GM18520 (cell line): Measurements from ENCODE around the gene GPAT2.
"Not testable (repeated sequence)": the region's sequence is repeated elsewhere in the genome, so short reads cannot be mapped to it uniquely, and the experiment has no call there.

ENCODE experiments used
- ATAC-seq: cut with Tn5 transposase; IDR thresholded peaks from one replicate; pipeline ENCODE4 v1.9.1; 2021; ENCODE audit not compliant: unreplicated experiment

GPAT2 gene, protein sequence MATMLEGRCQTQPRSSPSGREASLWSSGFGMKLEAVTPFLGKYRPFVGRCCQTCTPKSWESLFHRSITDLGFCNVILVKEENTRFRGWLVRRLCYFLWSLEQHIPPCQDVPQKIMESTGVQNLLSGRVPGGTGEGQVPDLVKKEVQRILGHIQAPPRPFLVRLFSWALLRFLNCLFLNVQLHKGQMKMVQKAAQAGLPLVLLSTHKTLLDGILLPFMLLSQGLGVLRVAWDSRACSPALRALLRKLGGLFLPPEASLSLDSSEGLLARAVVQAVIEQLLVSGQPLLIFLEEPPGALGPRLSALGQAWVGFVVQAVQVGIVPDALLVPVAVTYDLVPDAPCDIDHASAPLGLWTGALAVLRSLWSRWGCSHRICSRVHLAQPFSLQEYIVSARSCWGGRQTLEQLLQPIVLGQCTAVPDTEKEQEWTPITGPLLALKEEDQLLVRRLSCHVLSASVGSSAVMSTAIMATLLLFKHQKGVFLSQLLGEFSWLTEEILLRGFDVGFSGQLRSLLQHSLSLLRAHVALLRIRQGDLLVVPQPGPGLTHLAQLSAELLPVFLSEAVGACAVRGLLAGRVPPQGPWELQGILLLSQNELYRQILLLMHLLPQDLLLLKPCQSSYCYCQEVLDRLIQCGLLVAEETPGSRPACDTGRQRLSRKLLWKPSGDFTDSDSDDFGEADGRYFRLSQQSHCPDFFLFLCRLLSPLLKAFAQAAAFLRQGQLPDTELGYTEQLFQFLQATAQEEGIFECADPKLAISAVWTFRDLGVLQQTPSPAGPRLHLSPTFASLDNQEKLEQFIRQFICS

DNA sequence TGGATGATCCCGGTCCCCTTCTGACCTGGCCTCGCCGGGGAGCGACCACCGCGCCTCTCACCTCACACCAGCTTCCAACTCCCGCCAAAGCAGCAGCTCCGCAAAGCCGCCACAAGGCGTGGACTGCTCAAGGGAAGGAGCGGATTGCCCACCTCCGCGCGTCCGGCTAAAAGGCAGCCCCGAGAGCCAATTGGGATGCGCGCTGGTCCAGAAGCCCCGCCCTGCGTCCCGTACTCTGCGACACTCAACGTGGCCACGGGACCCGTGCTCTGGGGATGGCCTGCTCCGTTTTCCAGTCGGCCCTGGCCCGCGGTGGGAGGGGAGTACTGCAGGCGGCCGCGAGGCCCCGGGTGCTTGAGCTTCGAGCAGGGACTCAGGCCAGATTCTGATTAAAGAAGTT lies at the start of gene GPAT2:
GPAT2 (minus strand) TSS at position 125 of the 400 bp plus-strand sequence. CDS start 2,557 bp downstream, outside the sequence.
- not testable (repeated sequence) for ATAC-seq

DNA sequence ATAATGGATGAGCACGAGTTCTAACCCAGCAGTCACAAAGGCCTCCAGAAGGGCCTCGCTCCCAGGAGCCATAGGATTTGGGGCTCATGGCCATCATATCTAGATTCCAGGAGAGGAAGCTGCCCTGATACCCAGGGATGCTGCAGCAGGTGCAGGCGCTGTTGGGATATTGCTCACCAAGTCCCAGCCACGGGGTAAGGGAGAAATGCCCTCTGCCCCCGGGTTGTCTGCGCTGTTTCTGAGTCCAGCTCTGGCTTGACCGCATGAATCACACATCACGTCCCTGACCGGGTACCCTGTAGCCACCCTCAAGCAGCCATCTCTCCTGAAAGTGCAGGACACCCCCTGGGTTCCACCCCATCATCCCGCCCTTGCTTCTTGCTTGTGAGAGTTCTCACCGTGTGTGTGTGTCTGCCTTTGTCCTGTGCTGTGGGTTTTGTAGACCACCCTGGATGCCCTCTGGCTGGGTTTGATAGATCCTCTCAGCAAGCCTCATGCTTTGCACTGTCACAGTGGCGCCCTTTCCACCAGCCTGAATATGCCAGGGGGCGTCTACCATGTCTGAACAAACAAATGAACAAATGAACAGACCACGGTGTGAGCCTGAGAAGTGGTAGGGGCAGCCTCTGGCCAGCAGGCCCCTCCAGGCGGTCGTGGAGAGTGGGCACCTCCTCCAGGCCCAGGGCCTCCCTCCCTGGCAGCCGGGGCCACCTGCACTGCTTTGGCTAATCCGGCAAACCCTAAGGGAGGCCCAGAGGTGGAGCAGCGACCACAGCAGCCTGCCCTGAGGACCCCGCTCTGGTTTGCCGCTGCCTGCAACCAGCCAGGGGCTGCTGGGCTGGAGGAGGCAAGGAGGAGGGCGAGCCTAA lies 49.5 kb upstream of the GPAT2 start:
- no peak for ATAC-seq

DNA sequence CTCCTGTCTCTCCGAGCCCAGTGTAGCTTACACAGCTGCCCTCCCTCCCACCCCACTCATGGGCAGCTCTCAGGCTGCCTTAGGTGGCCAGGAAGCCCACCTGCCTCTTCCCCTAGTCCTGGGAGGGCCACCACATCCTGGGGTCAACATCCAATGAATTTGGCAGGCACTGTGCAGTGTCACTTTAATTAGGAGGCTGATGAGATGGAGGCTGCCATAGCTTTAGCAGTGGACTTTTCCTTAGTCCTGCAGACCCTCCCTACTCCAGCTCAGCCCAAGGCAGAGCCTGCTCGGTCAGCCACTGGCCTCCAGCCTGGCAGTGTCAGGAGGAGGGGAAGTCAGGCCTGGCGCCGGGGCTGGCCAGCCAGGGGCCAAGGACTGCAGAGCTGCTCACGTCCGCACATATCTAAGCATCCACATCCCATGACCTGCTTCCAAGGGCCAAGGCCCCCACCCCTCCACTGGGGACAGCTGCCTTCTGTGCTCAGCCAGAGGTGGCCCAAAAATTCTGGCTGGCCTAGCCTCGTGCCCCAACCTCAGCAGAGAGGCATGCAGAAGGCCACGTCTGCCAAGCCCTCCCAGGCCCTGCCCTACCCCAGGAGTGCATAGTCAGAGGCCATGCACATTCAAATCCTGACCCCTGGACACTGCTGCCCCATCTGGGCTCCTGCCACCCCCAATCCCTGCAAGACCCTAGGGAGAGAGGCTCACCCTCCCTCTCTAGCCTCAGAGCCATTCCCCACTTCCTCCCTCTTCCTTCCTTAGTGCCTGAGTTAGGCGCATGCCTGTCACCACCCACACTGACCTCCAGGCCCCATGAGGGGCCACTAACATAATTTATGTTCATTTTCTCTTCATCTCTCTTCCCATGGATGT lies 48.6 kb upstream of the GPAT2 start:
- no peak for ATAC-seq

DNA sequence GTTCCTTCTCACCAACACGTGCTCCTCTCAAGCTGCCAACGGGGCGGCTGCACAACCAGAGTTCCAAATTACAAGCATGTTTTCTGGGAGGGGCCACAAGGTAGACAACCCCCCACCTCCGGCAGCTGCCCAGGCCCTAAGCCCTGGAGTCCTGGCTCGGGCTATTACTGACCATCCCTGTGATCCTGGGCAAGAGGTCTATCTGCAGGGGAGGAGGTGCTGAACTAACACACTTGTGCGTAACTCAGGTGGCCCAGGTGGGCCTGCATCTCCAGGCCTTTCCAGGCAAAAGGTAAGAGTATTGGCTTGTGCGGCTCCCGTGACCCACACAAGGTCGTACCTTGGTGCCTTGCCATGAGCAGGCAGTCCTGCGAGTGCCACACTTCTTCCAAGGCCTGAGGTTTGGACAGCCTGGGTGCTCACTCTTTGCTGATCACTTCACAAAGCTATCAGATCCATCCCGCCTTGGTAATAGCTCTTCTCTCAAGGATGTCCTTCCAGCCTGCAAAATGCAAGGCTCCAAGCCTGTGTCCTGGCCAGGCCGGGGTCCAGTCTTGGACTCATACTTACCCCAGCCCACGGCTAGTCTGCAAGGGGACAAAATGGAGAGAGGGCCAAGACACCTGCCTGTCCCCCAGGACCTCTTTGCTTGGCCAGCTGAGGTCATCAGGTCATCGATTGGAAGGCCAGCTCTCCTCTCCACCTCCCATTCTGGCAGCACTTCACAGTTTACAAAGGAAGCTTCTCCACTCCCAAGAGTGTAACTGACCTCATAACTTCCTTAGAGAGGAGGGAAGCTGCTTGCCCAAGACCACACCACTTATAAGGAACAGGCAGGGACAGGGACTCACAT lies 47.7 kb upstream of the GPAT2 start:
- ATAC-seq = no peak

DNA sequence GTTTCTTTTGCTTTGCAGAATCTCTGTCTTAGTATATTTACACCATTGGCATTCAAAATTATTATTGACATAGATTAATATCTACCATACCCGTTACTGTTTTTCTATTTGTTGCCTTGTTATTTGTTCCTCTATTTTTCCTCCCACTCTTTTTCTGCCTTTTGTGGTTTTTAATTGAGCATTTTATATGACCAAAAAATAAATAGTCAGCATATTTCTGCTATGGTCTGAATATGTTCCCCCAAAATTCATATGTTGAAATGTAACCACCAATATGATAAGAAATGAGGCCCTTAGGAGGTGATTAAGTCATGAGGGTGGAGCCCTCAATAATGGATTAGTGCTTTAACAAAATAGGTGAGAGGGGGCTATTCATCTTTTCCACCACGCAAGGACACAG lies 46.3 kb upstream of the GPAT2 start:
- ATAC-seq = no peak

DNA sequence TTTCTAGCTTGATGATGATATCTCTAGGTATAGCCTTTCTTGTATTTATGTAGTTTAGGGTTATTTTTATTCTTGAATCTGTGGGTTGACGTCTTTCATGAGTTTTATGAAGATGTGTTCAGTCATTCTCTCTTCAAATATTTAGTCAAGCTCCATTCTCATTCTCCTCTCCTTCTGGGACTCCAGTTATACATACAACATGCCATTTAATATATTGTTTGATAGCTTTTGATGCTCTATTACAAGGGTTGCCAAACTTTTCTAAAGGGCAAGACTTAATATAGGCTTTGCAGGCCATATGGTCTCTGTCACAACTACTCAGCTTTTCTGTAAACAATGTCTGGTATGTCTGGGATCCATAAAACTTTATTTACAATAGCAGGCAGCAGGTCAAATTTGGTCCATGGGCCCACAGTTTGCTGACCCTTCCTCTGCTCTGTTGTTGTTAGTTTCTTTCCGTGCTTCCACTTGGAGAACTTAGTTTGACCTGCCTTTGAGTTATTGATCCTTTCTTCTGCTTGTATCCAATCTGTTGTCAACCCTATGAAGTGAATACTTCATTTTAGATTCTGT lies 40.6 kb upstream of the GPAT2 start:
- ATAC-seq = no peak

DNA sequence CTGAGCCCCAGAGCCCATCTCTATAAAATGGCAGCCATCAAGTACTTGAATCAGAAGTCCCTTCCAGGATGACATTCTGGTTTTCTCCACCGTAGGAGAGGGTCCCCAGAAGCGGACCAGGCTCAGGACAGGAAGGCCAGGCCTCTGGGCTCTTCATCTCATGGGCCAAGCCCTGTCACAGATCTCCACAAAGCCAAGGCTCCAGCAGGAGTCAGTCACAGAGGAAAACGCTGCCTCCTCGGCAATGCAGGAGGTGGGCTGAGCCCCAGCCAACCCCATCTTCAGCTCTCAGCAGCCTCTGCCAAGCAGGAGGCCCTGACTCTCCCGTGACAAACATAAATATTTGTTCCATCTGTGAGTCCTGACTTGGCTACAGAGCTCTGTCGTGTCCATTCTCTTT lies 39.4 kb upstream of the GPAT2 start:
- no peak for ATAC-seq

DNA sequence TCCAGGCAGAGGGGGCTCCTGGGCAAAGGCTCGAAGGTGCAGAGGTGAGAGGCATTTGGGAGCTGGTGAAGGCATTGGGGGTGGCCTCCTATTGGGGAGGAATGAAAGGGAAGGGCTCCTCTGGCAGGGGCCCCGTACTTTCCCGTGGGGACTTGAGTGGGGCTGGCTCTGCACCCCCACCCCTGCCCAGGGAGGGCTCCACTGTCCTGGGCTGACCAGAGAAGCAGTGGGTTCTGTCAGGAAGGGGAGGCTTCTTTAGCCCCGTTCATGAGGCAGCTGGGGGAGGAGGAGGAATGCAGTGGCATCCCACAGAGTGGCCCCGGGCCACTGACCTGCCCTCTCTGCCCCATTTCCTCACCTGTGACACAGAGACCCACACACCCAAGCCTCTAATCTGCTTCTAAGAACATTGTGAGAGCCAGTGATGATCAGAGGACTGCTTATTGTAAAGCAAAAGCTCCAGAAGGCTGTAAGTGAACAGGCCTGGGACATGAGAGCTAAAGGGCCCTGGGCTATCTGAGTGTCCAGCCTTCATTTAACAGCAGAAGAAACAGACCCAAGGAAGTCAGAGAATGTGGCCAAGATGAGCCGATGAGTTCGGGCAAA lies 38.6 kb upstream of the GPAT2 start:
- no peak for ATAC-seq

DNA sequence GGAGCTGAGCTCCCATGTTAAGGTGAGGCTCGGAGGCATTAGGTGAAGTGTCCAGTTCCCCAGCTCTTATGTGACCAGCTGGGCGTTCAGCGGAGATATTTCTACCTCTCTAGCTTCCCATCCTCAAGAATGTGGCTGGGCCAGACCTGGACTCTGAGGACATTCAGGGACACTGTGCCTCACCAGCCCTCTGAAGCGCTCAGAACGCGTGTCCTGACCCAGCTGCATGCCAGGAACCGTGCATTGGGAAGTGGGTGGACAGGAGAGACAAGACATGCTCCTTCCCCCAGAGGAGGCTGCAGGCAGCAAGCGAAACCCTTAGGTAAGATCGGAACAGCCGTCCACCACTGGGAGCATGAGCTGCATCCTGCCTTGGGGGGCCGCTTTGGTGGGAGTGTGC lies 38.0 kb upstream of the GPAT2 start:
- no peak for ATAC-seq

DNA sequence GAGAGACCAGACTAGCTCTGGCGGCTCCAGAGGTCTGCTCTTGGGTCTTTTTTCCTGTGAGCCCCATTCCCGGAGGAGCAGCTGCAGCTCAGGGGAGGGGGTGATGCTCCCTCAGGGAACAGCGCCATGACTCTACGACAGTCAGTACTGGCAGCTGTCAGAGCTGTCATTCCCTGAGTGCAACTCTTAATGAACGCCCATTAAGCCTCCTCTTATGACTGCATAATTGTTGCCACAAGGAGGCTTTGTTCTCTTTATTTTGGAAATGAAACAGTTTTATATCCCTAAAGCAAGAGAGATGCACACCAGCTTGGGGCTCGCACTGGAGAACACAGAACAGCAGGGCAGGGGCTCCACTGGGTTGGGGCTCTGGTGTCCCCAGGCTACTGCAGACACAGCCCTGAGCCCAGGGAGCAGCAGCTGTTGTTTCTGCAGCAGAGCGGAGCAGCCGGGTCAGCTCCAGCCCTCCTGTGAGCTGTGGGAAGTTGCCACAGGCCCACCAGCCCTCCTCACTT lies 37.3 kb upstream of the GPAT2 start:
- ATAC-seq = not testable (repeated sequence)

DNA sequence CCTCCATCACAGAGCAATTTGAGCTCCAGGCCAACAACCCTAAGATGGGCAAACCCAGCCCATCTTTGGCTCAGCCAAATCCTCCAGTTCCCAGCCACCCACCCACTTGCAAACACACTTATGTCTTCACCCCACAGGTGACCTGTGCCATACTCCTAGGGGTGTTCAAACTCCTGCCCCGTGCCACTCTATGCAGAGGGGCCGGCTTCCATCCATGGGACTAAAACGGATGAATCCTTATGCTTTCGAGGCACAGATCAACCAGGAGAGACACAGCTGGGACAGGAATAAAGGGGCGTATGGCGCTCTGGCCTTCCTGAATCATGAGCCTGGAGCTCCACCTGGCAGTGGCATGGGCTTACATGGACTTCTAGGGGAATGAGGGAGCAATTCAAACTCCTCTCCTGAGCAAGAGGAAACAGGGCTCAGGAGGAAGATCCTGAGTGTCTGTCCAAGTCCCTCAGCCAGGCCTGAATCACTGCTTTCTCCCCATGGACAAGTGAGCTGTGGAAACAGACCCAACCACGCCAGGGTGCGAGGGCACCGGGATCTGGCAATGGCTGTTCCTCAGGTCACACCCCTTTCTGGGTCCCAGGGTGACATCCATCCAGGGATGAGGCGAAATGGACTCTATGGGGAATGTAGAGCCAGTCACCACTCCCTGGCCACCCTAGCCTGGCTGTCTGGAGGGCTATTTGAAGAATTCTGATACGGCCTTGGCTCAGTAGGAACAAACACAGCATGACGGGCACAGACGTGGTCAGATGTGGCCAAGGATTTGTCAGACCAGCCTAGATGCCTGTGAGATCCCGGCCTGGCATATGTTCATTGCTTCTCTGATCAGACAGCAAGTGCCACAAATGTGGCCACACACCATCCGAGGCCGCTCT lies 36.6 kb upstream of the GPAT2 start:
- ATAC-seq = not testable (repeated sequence)

DNA sequence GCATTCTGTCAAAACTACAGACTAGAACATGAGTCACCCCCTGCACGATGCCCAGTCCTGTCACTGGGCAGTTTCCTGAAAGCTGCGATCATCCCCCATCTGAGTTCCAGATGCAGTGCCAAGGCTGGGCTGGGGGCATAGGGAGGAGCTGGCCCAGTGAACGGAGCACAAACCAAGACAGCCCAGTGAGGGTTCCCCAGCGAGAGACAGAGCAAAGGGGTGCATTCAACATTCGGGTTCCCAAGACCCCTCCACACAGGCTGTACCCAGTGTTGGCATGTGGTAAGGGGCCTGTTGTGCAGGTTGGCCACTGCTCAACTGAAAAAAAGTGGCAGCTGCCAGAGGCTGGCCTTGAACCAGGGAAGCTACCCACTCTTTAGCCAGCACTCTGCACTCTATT lies 35.6 kb upstream of the GPAT2 start:
- not testable (repeated sequence) for ATAC-seq

DNA sequence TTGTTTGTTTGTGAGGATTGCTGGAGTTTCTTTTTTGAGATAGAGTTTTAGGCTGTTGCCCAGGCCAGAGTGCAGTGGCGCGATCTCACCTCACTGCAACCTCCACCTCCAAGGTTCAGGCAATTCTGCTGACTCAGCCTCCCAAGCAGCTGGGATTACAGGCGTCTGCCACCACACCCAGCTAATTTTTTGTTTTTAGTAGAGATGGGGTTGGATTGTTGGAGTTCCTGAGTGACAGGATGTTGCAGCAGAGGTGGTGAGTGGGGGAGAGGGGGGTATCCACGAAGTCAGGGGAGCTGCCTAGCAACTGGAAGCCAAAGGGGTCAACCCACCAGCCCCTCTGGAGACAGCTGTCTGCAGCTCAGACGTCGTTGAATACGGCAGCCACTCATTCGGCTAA lies 35.2 kb upstream of the GPAT2 start:
- ATAC-seq = not testable (repeated sequence)

DNA sequence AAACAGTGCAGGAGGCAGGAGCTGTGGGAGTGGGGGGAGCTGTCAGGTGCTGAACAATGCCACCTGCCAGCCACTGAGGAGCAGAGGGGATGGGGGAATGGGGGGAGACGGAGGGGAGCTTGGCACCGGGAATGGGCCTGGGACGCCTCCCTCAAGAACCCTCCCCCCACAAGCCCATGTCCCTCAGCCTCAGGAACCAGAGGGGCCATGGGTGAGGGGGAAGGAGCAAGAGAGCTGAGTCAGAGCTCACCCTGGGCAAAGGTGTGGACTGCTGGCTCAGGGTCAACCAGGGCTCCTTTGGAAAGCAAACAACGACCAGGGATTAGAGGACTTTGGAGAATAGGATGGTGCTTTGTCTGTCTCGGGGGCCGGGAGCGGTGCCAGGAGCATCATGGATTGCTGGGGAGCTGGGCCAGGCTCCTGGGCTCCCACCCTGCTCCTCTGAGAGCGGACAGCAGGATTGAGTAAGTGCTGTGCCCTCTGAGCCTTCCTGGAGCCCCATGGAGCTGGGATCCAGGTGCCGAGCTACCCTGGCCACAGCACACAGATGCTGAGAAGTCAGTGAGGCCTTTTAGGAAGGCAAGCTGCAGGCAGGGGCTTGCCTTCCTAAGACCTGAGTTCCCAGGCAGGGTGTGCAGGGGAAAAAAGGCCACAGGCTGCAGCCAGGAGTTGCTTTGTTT lies 33.3 kb upstream of the GPAT2 start:
- ATAC-seq = not testable (repeated sequence)

DNA sequence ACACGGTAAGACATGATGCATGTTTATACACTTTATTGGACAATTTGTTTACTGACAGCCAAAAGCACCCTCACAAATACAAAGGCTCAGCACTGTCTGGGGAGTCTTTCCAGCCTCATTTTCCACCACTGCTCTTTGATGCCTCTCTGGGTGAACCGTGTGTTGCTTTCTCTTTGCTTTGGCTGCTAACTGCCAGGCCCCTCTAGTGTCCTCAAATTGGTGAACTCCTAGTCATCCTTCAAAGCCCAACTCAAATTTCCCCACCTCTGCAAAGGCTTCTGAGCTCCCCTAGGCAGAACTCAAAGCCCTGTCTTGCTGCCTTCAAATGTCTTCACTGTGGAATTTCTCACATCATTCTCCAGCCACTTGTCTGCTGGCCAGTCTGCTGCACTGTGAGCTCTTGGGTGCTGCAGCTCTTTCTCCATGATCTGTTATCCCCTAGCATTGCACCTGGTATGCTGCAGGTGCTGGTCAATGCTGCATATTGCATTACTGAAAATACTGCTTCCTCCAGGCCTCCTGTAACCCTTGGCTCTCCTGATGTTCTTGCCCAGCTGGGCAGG lies 32.5 kb upstream of the GPAT2 start:
- ATAC-seq = not testable (repeated sequence)

DNA sequence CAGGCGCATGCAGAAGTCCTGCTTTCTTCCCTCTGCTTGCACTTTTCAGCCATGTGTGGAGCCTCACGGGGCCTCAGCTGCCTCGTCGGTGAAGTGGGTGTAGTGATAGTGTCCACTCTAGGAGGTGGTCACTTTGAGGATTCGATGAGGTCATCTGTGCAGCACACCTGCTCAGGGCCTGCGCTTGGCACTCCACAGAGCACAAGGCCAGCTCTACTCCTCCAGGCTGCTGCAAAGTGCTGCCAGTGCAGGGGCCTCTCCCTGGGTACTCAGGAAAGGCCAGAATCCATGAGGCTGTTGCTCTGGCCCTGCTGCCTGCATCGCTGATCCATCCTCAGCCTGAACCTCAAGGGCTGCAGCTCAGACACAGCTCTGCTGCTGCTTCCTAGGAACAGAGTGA lies 31.8 kb upstream of the GPAT2 start:
- not testable (repeated sequence) for ATAC-seq
